Stimulated activated CD8-positive, alpha-beta memory T cell treated with anti-CD3 and anti-CD28 coated beads, Interleukin-12 subunit alpha, Interleukin-12 subunit beta, amount 100 ng/mL, for 24 hours (primary cell): ENCODE measurements around the gene CHST15.
"Not testable (repeated sequence)": the region's sequence is repeated elsewhere in the genome, so short reads cannot be mapped to it uniquely, and the experiment has no call there.

ENCODE experiments used
- DNase-seq: peaks from one replicate; pipeline ENCODE4 v3.0.0-alpha.2; 2020; ENCODE audit errors: extremely low read depth

Gene CHST15

DNA sequence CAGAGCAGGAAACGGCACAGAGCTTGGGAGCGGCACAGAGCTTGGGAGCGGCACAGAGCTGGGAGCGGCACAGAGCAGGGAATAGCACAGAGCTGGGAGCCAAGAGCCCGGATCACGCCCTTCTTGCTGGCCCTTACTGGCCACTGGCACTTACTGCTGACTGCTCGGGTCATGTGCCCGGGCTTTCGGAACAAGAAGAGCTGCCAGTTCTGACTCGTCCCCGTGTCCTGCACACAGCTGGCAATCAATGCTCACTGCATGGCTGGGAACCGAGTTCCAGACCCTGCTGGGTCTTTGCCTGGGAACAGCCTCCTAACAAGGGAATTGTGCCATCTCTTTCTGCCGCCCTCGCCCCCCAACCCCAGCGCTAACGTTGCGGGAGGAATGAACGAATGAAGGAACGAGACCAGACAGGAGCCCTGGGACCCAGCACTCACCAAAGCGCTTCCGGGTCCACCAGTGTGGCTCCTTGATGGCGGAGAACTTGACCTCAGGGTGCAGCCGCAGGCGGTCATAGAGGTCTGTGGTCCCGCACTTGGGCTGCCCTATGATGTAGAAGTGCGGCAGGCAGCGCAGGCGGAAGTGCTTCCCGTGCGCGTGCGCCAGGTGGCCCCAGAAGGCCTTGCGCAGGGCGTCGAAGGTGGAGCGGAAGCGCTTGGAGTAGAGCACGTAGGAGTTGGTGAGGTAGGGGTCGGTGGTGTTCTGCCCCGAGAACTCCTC lies 49.1 kb downstream of the CHST15 start:
- DNase-seq: no peak

GRCh38 chr10:124043310-124044142 lies 49.9 kb downstream of the CHST15 start:
- DNase-seq: no peak

GRCh38 chr10:124042656-124043309 lies 50.6 kb downstream of the CHST15 start:
- no peak for DNase-seq

GRCh38 chr10:124041675-124042445 lies 51.5 kb downstream of the CHST15 start:
- no peak for DNase-seq

GRCh38 chr10:124040451-124041188 lies 52.8 kb downstream of the CHST15 start:
- DNase-seq: no peak

DNA sequence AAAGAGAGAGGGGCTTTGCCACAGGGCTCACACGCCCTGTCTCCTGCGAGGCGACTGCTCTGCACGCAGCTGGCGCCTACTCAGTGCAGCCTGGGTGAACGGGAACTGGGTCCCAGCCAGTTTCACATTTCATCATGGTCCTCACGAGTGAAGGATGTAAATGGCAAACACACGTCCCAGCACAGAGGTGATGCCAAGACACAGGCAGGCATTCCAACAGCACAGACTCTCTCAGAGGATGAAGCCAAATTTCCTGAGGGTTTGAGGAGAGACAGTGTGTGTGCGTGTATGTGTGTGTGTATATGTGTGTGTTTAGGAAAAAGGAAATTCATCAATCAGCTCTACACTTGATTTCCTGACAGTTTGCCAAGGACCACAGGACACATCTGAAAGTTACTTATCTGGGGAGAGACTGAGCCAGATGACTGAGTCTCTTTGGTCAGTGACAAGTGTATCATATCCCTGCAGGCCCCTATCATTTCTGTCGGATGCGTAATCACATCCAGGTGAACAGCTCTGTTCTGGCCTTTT lies 53.9 kb downstream of the CHST15 start:
- DNase-seq: no peak

- no peak for DNase-seq
Measured at GRCh38 chr10:124037784-124038183, 55.6 kb downstream of the CHST15 start.

- DNase-seq: no peak
Measured at GRCh38 chr10:124037286-124037685, 56.1 kb downstream of the CHST15 start.

DNA sequence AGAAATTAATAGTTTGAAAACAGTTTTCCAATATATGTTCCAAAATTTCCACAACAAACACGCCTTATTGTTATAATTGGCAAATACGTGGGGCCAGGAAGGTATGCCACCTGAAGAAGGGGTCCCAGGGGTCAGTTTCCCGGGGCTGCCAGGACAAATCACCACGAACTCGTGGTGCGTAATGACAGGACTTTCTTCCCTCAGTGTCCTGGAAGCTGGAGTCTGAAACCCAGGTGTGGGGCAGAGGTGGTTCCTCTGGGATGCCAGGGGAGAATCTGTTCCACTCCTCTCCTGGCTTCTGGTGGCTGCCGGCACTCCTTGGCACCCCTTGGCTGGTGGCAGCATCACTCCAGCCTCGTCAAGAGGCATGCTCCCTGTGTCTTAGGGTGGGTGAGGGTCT lies 56.7 kb downstream of the CHST15 start:
- DNase-seq: no peak

GRCh38 chr10:124035928-124036558 lies 57.4 kb downstream of the CHST15 start:
- DNase-seq: no peak

DNA sequence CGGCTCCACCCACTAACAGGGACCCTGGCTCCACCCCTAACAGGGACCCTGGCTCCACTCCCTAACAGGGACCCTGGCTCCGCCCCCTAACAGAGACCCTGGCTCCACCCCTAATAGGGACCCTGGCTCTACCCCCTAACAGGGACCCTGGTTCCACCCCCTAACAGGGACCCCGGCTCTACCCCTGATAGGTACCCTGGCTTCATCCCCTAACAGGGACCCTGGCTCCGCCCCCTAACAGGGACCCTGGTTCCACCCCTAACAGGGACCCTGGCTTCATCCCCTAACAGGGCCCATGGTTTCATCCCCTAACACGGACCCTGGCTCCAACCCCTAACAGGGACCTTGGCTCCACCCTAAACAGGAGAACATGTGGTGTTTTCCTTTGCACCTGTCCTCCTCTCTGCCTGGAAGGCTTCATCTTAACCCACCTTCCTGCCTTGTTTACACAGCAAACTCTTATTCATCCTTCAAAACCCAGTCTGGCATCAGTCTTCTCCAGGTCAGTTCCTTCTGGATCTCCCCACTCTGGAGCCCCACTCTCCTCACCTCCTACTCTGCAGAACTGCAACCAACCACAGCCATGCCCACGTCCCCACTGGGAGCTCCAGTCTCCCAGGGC lies 58.0 kb downstream of the CHST15 start:
- no peak for DNase-seq

DNA sequence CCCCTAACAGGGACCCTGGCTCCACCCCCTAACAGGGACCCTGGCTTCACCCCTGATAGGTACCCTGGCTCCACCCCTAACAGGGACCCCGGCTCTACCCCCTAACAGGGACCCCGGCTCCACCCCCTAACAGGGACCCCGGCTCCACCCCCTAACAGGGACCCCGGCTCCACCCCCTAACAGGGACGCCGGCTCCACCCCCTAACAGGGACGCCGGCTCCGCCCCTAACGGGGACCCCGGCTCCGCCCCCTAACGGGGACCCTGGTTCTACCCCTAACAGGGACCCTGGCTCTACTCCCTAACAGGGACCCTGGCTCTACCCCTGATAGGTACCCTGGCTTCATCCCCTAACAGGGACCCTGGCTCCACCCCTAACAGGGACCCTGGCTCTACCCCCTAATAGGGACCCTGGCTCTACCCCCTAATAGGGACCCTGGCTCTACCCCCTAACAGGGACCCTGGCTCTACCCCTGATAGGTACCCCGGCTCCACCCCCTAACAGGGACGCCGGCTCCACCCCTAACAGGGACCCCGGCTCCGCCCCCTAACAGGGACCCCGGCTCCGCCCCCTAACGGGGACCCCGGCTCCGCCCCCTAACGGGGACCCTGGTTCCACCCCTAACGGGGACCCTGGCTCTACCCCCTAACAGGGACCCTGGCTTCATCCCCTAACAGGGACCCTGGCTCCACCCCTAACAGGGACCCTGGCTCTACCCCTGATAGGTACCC lies 58.7 kb downstream of the CHST15 start:
- not testable (repeated sequence) for DNase-seq

- DNase-seq: no peak
Measured at GRCh38 chr10:124033887-124034218, 59.5 kb downstream of the CHST15 start.

DNA sequence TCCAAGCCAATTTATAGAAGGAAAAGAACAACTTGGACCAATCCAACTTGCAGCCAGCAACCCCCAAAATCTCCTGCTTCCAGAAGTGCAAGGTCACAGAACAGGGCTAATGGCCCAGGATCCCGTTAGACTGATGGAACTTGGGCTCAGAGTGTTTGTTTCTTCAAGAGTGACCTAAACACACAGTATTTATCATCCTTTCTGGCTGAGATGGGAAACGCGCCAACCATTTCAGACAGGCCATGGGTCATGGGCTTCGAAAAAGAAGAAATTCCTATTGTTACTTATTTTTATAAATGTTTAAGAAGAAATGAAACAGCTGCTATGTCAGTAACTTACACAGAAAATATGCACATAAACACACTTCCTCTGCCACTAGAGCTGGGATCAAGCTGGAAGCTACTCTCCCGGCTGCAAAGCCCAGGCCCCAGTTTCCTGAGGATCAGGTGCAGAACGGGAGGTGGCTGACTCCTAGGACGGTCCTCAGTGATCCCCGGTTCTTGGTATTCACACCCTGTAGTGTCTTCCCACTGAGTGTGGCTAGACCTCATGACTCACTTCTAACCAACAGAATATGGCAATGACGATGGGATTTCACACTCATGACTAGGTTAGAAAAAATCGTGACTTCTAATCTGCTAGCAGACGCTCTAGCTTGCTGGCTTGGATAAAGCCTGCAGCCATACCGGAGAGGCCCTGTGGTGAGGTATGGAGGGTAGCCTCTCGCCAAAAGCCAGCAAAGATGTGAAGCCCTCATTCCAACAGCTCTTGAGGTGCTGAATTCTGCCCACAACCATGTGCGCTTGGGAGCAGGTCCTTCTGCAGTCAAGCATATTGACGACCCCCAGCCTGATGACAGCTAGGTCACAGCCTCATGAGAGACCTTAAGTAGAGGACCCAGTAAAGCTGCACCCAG lies 60.2 kb downstream of the CHST15 start:
- DNase-seq: no peak

- DNase-seq: no peak
Measured at GRCh38 chr10:124032087-124032935, 61.1 kb downstream of the CHST15 start.

- no peak for DNase-seq
Measured at GRCh38 chr10:124030492-124031110, 62.8 kb downstream of the CHST15 start.

GRCh38 chr10:124030061-124030460 lies 63.3 kb downstream of the CHST15 start:
- no peak for DNase-seq
